Endothelial cell (in vitro differentiated cells): Measurements from ENCODE around the gene UBFD1. TPM values are rescaled to one million over a fixed set of nuclear protein-coding genes. Genes with fewer than 3 reads are reported as not detected.
A peak's percentile ranks its signal among the peaks of the same experiment; 100 is the strongest.
"Not testable (repeated sequence)": the region's sequence is repeated elsewhere in the genome, so short reads cannot be mapped to it uniquely, and the experiment has no call there.

Experiments used
- DNase-seq: peaks from one replicate; pipeline ENCODE4 v3.0.0; 2021; ENCODE audit warnings: low spot score
- H3K27ac Mint-ChIP-seq: one replicate; pipeline ENCODE4 v1.8.0; 2021; ENCODE audit warnings: mixed read lengths, inconsistent platforms; ENCODE audit not compliant: unreplicated experiment
- H3K27me3 Mint-ChIP-seq: one replicate; pipeline ENCODE4 v1.8.0; 2021; ENCODE audit warnings: mild to moderate bottlenecking, moderate library complexity, mixed read lengths, inconsistent platforms; ENCODE audit not compliant: unreplicated experiment
- H3K36me3 Mint-ChIP-seq: one replicate; pipeline ENCODE4 v1.8.0; 2021; ENCODE audit warnings: mild to moderate bottlenecking, low read depth, mixed read lengths, inconsistent platforms; ENCODE audit not compliant: unreplicated experiment
- H3K4me1 Mint-ChIP-seq: one replicate; pipeline ENCODE4 v1.8.0; 2021; ENCODE audit warnings: mild to moderate bottlenecking, mixed read lengths, inconsistent platforms; ENCODE audit not compliant: unreplicated experiment
- H3K4me3 Mint-ChIP-seq: one replicate; pipeline ENCODE4 v1.8.0; 2021; ENCODE audit warnings: mild to moderate bottlenecking, mixed read lengths, inconsistent platforms; ENCODE audit not compliant: unreplicated experiment
- H3K9me3 Mint-ChIP-seq: one replicate; pipeline ENCODE4 v1.8.0; 2021; ENCODE audit warnings: mixed read lengths, inconsistent platforms; ENCODE audit not compliant: unreplicated experiment
- total RNA-seq: library from RNA; stranded (reverse); fragmentation: NEBNext Ultra II Directional; extraction: Animal tissue kit (Norgen Biotek cat#: 25700); gene quantifications from one replicate; pipeline ENCODE4 v1.2.1, GENCODE V29; 2021; ENCODE audit not compliant: unreplicated experiment
- TF ChIP-seq, protein P1 (sequence below): fragments of 200-600 bp; sonication (generic); IDR thresholded peaks from one replicate; pipeline ENCODE4 v1.5.0; 2021; ENCODE audit warnings: antibody characterized with exemption; ENCODE audit not compliant: unreplicated experiment

Gene UBFD1
- total RNA-seq, 1 donor from 2014 or later: 89.1 TPM

- Mint-ChIP-seq H3K27ac (peak within 1 kb of the TSS; percentile 52), H3K4me3 (peak within 1 kb of the TSS; percentile 90), H3K4me1 (peaks cover 16% of the 10 kb centered on the region), H3K27me3 (peaks cover 8% of the 10 kb centered on the region), H3K36me3 (peaks cover 16% of the 10 kb centered on the region), H3K9me3 (no peaks in the 10 kb centered on the region)
- peak; percentile 76 for DNase-seq
- TF ChIP-seq, protein P1, sequence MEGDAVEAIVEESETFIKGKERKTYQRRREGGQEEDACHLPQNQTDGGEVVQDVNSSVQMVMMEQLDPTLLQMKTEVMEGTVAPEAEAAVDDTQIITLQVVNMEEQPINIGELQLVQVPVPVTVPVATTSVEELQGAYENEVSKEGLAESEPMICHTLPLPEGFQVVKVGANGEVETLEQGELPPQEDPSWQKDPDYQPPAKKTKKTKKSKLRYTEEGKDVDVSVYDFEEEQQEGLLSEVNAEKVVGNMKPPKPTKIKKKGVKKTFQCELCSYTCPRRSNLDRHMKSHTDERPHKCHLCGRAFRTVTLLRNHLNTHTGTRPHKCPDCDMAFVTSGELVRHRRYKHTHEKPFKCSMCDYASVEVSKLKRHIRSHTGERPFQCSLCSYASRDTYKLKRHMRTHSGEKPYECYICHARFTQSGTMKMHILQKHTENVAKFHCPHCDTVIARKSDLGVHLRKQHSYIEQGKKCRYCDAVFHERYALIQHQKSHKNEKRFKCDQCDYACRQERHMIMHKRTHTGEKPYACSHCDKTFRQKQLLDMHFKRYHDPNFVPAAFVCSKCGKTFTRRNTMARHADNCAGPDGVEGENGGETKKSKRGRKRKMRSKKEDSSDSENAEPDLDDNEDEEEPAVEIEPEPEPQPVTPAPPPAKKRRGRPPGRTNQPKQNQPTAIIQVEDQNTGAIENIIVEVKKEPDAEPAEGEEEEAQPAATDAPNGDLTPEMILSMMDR: no peak
These were observed 47.2 kb upstream of the UBFD1 start, which contains the start of gene GGA2 for GRCh38 chr16:23510164-23510914. Gene GGA2 (minus strand): TSS chr16:23510494. CDS start chr16:23510411, 83 bp downstream.

DNA sequence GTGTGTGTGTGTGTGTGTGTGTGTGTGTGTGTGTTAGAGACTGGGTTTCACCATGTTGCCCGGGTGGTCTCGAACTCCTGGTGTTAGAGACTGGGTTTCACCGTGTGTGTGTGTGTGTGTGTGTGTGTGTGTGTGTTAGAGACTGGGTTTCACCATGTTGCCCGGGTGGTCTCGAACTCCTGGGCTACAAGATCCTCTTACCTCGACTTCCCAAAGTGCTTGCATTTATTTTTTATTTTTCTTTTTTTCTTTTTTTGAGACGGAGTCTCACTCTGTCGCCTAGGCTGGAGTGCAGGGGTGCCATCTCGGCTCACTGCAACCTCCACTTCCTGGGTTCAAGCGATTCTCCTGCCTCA lies 46.6 kb upstream of the UBFD1 start:
- peaks cover 16% of the 10 kb centered on the region for H3K4me1 Mint-ChIP-seq
- peak overlapping the region; percentile 82 for H3K4me3 Mint-ChIP-seq
- peak overlapping the region; percentile 52 for H3K27ac Mint-ChIP-seq
- not testable (repeated sequence) for H3K27me3 Mint-ChIP-seq, DNase-seq, H3K9me3 Mint-ChIP-seq
- H3K36me3 Mint-ChIP-seq: peaks cover 16% of the 10 kb centered on the region

DNA sequence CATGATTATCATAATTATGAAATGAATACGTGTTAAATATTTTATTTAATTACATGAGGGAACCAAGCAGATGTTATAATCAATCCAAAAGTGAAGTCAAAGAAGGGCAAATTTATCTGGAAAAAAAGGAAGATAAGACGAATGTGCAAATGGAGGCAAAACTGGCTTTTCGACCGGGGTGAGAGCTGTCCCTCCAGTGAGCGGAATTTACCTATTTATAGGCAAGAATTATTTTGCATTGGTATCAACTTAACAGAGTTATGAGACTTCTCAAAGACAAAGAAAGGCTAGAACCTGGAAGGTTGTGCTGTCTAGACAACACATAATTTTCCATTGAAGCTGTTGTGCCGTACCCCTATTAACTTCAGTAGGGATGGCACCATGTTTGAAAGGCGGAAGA lies 45.8 kb upstream of the UBFD1 start:
- Mint-ChIP-seq H3K27me3 (peaks cover 4% of the 10 kb centered on the region), H3K4me1 (peaks cover 14% of the 10 kb centered on the region), H3K27ac (no peak overlapping the region), H3K4me3 (peak overlapping the region; percentile 54), H3K9me3 (no peaks in the 10 kb centered on the region), H3K36me3 (peaks cover 16% of the 10 kb centered on the region)
- no peak for DNase-seq
- TF ChIP-seq, protein P1: no peak

DNA sequence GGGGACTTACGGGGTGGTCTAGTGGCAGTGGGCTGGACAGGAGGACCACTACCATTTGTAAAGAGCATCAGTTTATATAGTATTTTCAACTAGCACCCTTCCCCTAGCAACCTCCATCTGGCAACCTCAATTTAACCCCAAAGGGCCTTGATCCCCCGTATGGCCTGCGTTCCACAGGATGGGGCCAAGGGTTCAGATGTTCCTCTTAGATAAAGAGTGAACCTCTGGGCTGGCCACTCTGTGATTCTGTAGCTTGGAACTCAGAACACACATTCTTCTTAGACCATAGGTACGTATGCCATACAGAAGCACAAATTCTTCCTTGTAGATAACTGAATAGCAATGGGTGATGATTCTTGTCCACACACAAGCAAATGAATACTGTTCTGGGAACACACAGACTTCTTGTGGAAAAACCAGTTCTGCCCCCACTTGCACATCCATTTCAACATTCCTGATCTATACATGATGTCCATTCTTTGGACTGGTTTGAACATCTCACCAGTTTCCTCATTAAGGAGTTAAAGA lies 45.3 kb upstream of the UBFD1 start:
- Mint-ChIP-seq H3K36me3 (peaks cover 12% of the 10 kb centered on the region), H3K4me3 (no peak overlapping the region)
- TF ChIP-seq, protein P1: no peak

DNA sequence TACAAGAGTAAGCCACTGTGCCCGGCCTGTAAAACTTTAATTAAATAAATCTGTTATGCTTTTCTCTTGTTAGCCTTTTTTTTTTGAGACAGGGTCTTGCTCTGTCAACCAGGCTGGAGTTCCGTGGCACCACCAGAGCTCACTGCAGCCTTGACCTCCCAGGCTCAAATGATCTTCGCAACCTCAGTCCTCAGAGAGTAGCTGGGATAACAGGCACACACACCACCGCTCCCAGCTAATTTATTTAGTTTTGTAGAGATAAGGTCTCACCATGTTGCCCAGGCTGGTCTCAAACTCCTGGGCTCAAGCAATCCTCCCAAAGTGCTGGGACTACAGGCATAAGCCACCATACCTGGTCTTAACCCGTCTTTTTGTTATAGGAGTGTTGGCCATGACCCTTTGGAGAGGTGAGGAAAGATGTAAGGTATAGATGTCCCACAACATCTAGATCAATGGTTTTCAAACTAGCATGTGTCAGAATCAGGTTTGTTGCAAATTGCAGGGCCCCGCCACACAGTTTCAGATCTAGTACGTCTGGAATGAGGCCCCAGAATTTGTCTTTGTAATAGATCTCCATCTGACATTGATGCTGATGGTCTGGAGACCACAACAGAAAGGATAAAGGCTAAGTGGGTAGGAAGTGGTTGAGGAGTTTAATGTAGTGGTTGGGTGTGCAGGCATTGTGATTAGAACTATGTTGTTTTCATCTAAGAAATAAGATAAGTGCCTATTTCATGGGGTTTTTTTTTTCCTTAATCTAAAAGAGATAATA lies 43.0 kb upstream of the UBFD1 start:
- no peaks in the 10 kb centered on the region for H3K9me3 Mint-ChIP-seq
- peaks cover 1% of the 10 kb centered on the region for H3K27me3 Mint-ChIP-seq
- H3K36me3 Mint-ChIP-seq: no peaks in the 10 kb centered on the region
- no peaks in the 10 kb centered on the region for H3K4me1 Mint-ChIP-seq
- DNase-seq: no peak
- H3K27ac Mint-ChIP-seq: no peak overlapping the region
- no peak overlapping the region for H3K4me3 Mint-ChIP-seq
- TF ChIP-seq, protein P1: no peak

More for the DNA sequence above, 45.3 kb upstream of the UBFD1 start:
- Mint-ChIP-seq H3K27ac (no peak overlapping the region), H3K4me1 (peaks cover 14% of the 10 kb centered on the region), H3K27me3 (peaks cover 4% of the 10 kb centered on the region), H3K9me3 (no peaks in the 10 kb centered on the region)
- DNase-seq: no peak
